Measurements from ENCODE around the gene XKR8.
"Not testable (repeated sequence)": the region's sequence is repeated elsewhere in the genome, so short reads cannot be mapped to it uniquely, and the experiment has no call there.

XKR8 gene

DNA sequence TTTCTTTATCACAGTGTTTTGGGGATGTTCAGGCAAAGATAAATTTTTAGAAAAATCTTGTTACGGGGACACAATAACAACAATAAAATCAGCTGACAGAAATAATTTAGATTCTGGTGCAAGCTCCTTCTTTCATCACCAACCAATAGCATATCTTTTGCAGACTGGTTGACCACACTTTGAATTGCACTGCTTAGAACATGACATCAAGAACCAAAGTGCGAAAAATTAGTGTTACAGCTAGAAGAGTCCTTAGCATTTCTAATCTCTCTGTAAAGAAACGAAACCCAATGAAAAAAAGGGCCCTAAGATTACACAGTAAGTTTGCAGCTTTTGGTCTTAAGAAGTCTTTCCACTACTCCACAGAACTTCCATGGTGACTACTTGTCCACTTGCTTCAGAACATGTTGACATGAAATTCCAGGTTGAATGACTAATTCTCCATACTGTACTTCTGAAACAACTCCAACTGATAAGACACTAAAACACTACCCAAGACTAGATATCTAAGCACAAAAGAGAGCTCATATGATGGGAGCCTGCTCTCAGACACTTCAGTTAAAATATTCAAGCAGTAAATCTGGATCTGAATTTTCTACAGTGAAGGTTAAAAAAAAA, 31.3 kb downstream of the XKR8 start:
- DNase-seq (ENCODE audit: low read depth in 2 of 2, low spot score in 1 of 2) = no peak

DNA sequence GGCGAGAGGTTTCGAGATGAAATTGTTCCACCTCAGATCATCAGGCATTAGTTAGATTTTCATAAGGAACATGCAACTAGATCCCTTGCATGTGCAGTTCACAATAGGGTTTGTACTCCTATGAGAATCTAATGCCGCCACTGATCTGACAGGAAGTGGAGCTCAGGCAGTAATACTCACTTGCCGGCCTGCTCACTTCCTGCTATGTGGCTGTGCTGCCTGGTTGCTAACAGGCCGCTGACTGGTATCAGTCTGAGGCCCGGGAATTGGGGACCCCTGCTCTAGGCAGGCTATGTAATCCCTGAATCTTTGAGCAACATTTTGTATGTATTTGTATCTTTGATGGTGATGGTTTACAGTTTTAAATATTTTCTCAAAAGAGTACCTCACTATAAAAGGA, 32.5 kb downstream of the XKR8 start:
- peak; percentile 1 to 16 for DNase-seq (ENCODE audit: low read depth in 2 of 2, low spot score in 1 of 2)

DNA sequence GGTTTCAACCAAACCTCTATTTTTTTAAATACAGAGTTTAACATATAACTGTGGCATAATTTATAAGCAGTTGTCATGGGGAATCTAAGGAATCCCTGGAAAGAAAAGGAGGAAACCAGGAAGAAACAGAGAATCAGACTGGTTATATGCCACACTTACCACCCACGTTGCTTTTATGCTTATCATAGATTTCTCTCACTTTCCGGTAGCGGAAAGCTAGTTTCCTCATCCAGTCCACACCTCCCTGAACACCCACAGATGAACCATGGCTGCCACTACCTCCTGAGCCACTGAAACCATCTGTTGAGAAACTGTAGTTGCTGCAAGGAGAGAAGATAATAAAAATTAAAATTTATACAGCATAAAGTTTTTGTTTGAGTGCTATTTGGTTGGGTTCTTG, 33.5 kb downstream of the XKR8 start:
- no peak for DNase-seq (ENCODE audit: low read depth in 2 of 2, low spot score in 1 of 2)

DNA sequence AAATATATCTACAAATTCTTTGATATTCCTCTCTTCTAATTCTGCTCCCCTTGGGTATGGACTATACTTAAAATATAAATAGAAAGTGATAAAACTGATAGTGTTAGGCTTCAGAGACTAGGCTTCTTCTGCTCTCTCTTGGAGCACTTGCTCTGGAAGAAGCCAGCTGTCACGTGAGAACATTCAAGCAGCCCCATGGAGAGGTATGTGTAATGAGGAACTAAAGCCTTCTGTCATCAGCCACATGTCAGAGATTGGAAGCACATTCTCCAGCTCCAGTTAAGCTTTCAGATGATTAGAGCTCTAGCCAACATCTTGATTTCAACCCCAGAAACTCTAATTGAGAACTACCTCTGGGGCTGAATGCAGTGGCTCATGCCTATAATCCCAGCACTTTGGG, 34.3 kb downstream of the XKR8 start:
- DNase-seq (ENCODE audit: low read depth in 2 of 2, low spot score in 1 of 2) = no peak

DNA sequence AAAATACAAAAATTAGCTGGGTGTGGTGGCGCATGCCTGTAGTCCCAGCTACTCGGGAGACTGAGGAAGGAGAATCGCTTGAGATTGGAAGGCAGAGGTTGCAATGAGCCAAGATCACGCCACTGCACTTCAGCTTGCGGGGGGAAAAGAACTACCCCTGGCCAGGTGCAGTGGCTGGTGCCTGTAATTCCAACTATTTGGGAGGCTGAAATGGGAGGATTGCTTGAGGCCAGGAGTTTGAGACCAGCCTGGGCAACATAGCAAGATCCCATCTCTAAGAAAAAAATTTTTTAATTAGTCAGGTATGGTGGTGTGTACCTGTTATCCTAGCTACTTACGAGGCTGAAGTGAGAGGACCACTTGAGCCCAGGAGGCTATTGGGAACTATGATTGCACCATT, 34.8 kb downstream of the XKR8 start:
- not testable (repeated sequence) for DNase-seq (ENCODE audit: low read depth in 2 of 2, low spot score in 1 of 2)

DNA sequence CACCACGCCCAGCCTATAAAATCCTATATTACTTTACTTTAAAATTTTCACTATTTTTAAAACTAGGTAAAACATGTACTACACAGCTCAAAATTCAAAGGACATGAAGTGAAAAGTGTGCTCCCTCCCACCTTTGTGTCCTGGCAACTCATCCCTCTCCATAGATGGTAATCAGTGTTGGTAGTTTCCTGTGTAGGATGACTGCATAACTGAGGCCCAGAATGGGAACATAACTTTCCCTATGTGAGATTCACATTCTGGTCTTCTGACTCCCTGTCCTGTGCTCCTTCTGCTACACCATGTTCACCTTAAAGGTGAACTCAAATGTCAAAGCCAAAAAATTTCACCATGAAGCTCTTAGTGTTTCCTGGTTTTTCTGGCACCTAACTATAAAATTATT, 39.3 kb downstream of the XKR8 start:
- DNase-seq (ENCODE audit: low read depth in 2 of 2, low spot score in 1 of 2) = no peak

DNA sequence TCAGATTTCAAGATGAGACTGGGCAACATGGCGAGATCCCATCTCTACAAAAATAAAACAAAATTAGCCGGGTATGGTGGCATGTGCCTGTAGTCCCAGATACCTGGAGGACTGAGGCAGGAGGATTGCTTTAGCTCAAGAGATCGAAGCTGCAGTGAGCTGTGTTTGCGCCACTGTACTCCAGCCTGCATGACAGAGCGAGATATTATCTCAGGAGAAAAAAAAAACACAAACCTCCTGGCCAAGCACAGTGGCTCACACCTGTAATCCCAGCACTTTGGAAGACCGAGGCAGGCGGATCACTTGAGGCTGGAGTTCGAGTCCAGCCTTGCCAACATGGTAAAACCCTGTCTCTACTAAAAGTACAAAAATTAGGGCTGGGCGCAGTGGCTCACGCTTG, 42.8 kb downstream of the XKR8 start:
- DNase-seq (ENCODE audit: low read depth in 2 of 2, low spot score in 1 of 2) = no peak

DNA sequence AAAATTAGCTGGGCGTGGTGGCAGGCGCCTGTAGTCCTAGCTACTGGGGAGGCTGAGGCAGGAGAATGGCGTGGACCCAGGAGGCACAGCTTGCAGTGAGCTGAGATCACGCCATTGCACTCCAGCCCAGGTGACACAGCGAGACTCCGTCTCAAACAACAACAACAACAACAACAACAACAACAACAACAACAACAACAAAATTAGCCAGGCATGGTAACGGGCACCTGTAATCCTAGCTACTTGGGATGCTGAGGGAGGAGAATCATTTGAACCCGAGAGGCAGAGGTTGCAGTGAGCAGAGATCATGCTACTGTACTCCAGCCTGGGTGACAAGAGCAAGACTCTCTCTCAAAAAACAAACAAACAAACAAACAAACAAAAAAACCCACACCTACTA, 43.3 kb downstream of the XKR8 start:
- DNase-seq (ENCODE audit: low read depth in 2 of 2, low spot score in 1 of 2) = not testable (repeated sequence)

DNA sequence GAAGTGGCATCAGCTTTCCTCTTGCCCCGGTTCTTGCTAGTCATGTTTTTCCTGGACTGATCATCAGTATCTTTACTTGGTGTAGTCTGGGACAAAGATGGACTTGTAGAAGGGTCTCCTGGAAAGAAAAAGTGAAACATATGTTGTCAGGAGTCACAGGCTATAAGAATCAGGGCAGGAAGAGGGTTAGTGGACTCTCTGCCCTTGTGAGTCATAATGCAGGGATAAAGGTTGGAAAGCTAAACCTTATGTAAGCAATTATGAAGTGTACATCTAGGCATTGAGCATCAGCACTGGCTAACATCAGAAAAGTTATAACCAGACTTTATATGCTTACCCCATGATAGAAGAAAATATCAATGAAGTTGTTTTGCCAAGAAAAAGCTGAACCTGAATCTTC, 51.2 kb downstream of the XKR8 start:
- DNase-seq (ENCODE audit: low read depth in 2 of 2, low spot score in 1 of 2) = no peak
